Naive thymus-derived CD4-positive, alpha-beta T cell (primary cell): ENCODE measurements around the gene SLA2. TPM values are rescaled to one million over a fixed set of nuclear protein-coding genes. Genes with fewer than 3 reads are reported as not detected.
A peak's percentile ranks its signal among the peaks of the same experiment; 100 is the strongest.

ENCODE experiments used
- ATAC-seq: fragments of 150-1000 bp; cut with Tn5 transposase; 2 replicates; pipeline ENCODE4 v1.10.0; 2021; ENCODE audit warnings: mild to moderate bottlenecking, moderate library complexity
- CTCF ChIA-PET: fragments of 350-600 bp; sonication (Branson Sonifier 250); formaldehyde crosslinking; loops from one replicate; lab custom pipeline; 2021; ENCODE audit warnings: antibody characterized with exemption; lab: Charles Lee
- POLR2A ChIA-PET: fragments of 350-600 bp; sonication (Branson Sonifier 250); formaldehyde crosslinking; loops from one replicate; lab custom pipeline; 2021; ENCODE audit warnings: antibody characterized with exemption, inconsistent platforms; lab: Charles Lee
- DNase-seq, 9 donors: peaks; one replicate each; pipeline versions ENCODE4 v3.0.0 to v3.0.0-alpha.2; 2020 to 2022; ENCODE audit warnings: mixed read lengths in 1 of 9
- H3K27ac ChIP-seq: one replicate; pipeline ENCODE4 v1.7.0; 2013; ENCODE audit warnings: mild to moderate bottlenecking, low read depth, low read length, moderate library complexity
- H3K27me3 ChIP-seq, 2 donors: one replicate each; pipeline ENCODE4 v1.7.0; 2013; ENCODE audit warnings: low read length in 2 of 2, mild to moderate bottlenecking in 2 of 2, moderate library complexity in 2 of 2; ENCODE audit not compliant: control insufficient read depth in 2 of 2, insufficient read depth in 2 of 2
- H3K36me3 ChIP-seq, 3 experiments: 1 replicate in 2 of 3; 2 replicates in 1 of 3; pipeline ENCODE4 v1.7.0; 2013; ENCODE audit warnings: low read length in 3 of 3, mild to moderate bottlenecking in 3 of 3, moderate library complexity in 1 of 3; ENCODE audit not compliant: insufficient read depth in 3 of 3, control insufficient read depth in 2 of 3
- H3K4me1 ChIP-seq, 2 donors: one replicate each; pipeline ENCODE4 v1.7.0; 2013; ENCODE audit warnings: low read length in 2 of 2, mild to moderate bottlenecking in 2 of 2, moderate library complexity in 1 of 2; ENCODE audit not compliant: control insufficient read depth in 2 of 2, insufficient read depth in 2 of 2
- H3K4me3 ChIP-seq: 2 replicates; pipeline ENCODE4 v1.7.0; 2013; ENCODE audit warnings: mild to moderate bottlenecking, low read length
- H3K9me3 ChIP-seq, 3 experiments: 1 replicate in 2 of 3; 2 replicates in 1 of 3; pipeline ENCODE4 v1.7.0; 2013; ENCODE audit warnings: low read length in 3 of 3; ENCODE audit not compliant: control insufficient read depth in 2 of 3
- H3K27ac Mint-ChIP-seq, 9 donors: one replicate each; pipeline ENCODE4 v1.8.0; 2020 to 2022; ENCODE audit warnings: mixed read lengths in 9 of 9, mild to moderate bottlenecking in 8 of 9, moderate library complexity in 5 of 9, inconsistent platforms in 2 of 9
- H3K27me3 Mint-ChIP-seq, 5 donors: one replicate each; pipeline ENCODE4 v1.8.0; 2021 to 2022; ENCODE audit warnings: mixed read lengths in 5 of 5, mild to moderate bottlenecking in 1 of 5
- H3K36me3 Mint-ChIP-seq, 5 donors: one replicate each; pipeline ENCODE4 v1.8.0; 2020 to 2022; ENCODE audit warnings: mixed read lengths in 5 of 5, mild to moderate bottlenecking in 3 of 5, inconsistent platforms in 1 of 5
- H3K4me1 Mint-ChIP-seq, 7 donors: one replicate each; pipeline ENCODE4 v1.8.0; 2020 to 2022; ENCODE audit warnings: mixed read lengths in 7 of 7, mild to moderate bottlenecking in 3 of 7, inconsistent platforms in 1 of 7
- H3K4me3 Mint-ChIP-seq, 10 donors: one replicate each; pipeline ENCODE4 v1.8.0; 2020 to 2022; ENCODE audit warnings: mild to moderate bottlenecking in 10 of 10, mixed read lengths in 10 of 10, moderate library complexity in 6 of 10, inconsistent platforms in 2 of 10
- H3K9me3 Mint-ChIP-seq, 11 donors: one replicate each; pipeline ENCODE4 v1.8.0; 2020 to 2022; ENCODE audit warnings: mixed read lengths in 11 of 11, mild to moderate bottlenecking in 4 of 11, inconsistent platforms in 1 of 11, moderate library complexity in 1 of 11
- intact Hi-C, 2 donors: fragments of 100-400 bp; cut with micrococcal nuclease; formaldehyde crosslinking; loops; one replicate each; pipeline ENCODE4 v1.15.1; 2023
- polyA plus RNA-seq, 2 donors: library from polyadenylated mRNA; unstranded; fragments of 300-500 nt; fragmentation: Illumina TruSeq; gene quantifications; one replicate each; pipeline ENCODE4 v1.2.3, GENCODE V29; 2021
- total RNA-seq, 6 experiments: library from RNA in 5 of 6; stranded (reverse) in 5 of 6; gene quantifications; 1 replicate in 5 of 6; 2 replicates in 1 of 6; pipeline ENCODE4 v1.2.3 and lab custom pipeline; 2021 to 2026

The SLA2 gene
- total and polyA plus RNA-seq, 7 experiments from 2014 or later: 11.0 to 80.7 (median 29.2) TPM

GRCh38 chr20:36654506-36654905 is 8.5 kb upstream of the SLA2 start:
- POLR2A ChIA-PET: interaction anchor here (0.7 to 1.2 kb wide), 3 partner anchors 9 to 425 kb away, joined by 3 to 5 read pairs (median 4); partner anchors contain the start of gene SLA2
- Histone ChIP-seq H3K4me3 (no peak overlapping the region), H3K4me1 (peaks cover 15 to 20% of the 10 kb centered on the region in 2 donors), H3K27me3 (no peaks in the 10 kb centered on the region), H3K27ac (no peak overlapping the region), H3K36me3 (peaks cover 0 to 28% (median 0%) of the 10 kb centered on the region in 3 experiments), H3K9me3 (no peaks in the 10 kb centered on the region)
- Mint-ChIP-seq H3K9me3 (no peaks in the 10 kb centered on the region), H3K4me3 (no peak overlapping the region), H3K36me3 (peaks cover 0 to 23% (median 17%) of the 10 kb centered on the region in 5 donors), H3K4me1 (peaks cover 13 to 26% (median 23%) of the 10 kb centered on the region in 7 donors), H3K27me3 (no peaks in the 10 kb centered on the region), H3K27ac (peak overlapping the region in 1 of 9 donors; percentile 25)
- DNase-seq (no peak), ATAC-seq (no peak)
- intact Hi-C loops: no loop called here
- CTCF ChIA-PET: interaction anchor here (1.3 kb wide), 1 partner anchor 43 kb away, joined by 5 read pairs; no protein-coding TSS in a partner anchor

- no peaks in the 10 kb centered on the region for H3K27me3 ChIP-seq
- no peak overlapping the region for H3K27ac ChIP-seq
- ChIA-PET POLR2A (no interaction called here), CTCF (no interaction called here)
- no peak overlapping the region for H3K27ac Mint-ChIP-seq
- H3K36me3 ChIP-seq: peaks cover 0 to 28% (median 0%) of the 10 kb centered on the region in 3 experiments
- peaks cover 7 to 18% (median 15%) of the 10 kb centered on the region in 7 donors for H3K4me1 Mint-ChIP-seq
- no peaks in the 10 kb centered on the region for H3K9me3 Mint-ChIP-seq
- peaks cover 8 to 12% of the 10 kb centered on the region in 2 donors for H3K4me1 ChIP-seq
- intact Hi-C loops: no loop called here
- no peak overlapping the region for H3K4me3 ChIP-seq
- H3K27me3 Mint-ChIP-seq: no peaks in the 10 kb centered on the region
- ATAC-seq (no peak), DNase-seq (no peak)
- no peaks in the 10 kb centered on the region for H3K9me3 ChIP-seq
- no peak overlapping the region for H3K4me3 Mint-ChIP-seq
- H3K36me3 Mint-ChIP-seq: peaks cover 0 to 23% (median 17%) of the 10 kb centered on the region in 5 donors
Measured at GRCh38 chr20:36653456-36653855, 7.5 kb upstream of the SLA2 start.

GRCh38 chr20:36647196-36648121 is 1.5 kb upstream of the SLA2 start:
- Mint-ChIP-seq H3K4me3 (peak overlapping the region in 9 of 10 donors; percentile 20 to 97 (median 56)), H3K36me3 (peaks cover 0 to 20% (median 7%) of the 10 kb centered on the region in 5 donors), H3K27ac (peak overlapping the region; percentile 52 to 99 (median 92)), H3K4me1 (peaks cover 22 to 52% (median 47%) of the 10 kb centered on the region in 7 donors), H3K27me3 (no peaks in the 10 kb centered on the region), H3K9me3 (no peaks in the 10 kb centered on the region)
- DNase-seq (no peak), ATAC-seq (no peak)
- no peaks in the 10 kb centered on the region for H3K9me3 ChIP-seq
- ChIA-PET POLR2A (interaction anchor here (0.6 to 9.2 kb wide), 7 partner anchors 16 to 208 kb away, joined by 3 to 74 read pairs (median 4); partner anchors contain the start of gene RAB5IF), CTCF (interaction anchor here (0.6 to 4.4 kb wide), 2 partner anchors 35 to 195 kb away, joined by 5 to 43 read pairs; no protein-coding TSS in a partner anchor)
- H3K4me1 ChIP-seq: peaks cover 23 to 25% of the 10 kb centered on the region in 2 donors
- H3K4me3 ChIP-seq: no peak overlapping the region
- H3K36me3 ChIP-seq: peaks cover 0 to 3% (median 0%) of the 10 kb centered on the region in 3 experiments
- intact Hi-C loops: loop anchor here in 1 of 2 donors (5.0 kb wide), 1 partner anchor 100 kb away; the partner anchor contains the start of gene NDRG3
- peak overlapping the region; percentile 3 for H3K27ac ChIP-seq
- H3K27me3 ChIP-seq: no peaks in the 10 kb centered on the region

GRCh38 chr20:36646678-36647077 is 682 bp upstream of the SLA2 start:
- Histone ChIP-seq H3K9me3 (no peaks in the 10 kb centered on the region), H3K27me3 (no peaks in the 10 kb centered on the region), H3K4me1 (peaks cover 27 to 33% of the 10 kb centered on the region in 2 donors), H3K4me3 (no peak overlapping the region), H3K27ac (peak overlapping the region; percentile 85), H3K36me3 (peaks cover 0 to 1% (median 1%) of the 10 kb centered on the region in 3 experiments)
- intact Hi-C loops: loop anchor here (1.0 to 5.0 kb wide), 6 partner anchors 16 to 101 kb away; partner anchors contain the start of genes NDRG3 (in 1 of the 2), RAB5IF (in 1 of the 2) and TGIF2 (in 1 of the 2)
- CTCF ChIA-PET: interaction anchor here (0.6 to 4.4 kb wide), 4 partner anchors 9 to 195 kb away, joined by 5 to 43 read pairs (median 7); no protein-coding TSS in a partner anchor
- H3K4me1 Mint-ChIP-seq: peaks cover 27 to 60% (median 54%) of the 10 kb centered on the region in 7 donors
- H3K36me3 Mint-ChIP-seq: peaks cover 0 to 24% (median 6%) of the 10 kb centered on the region in 5 donors
- no peak for ATAC-seq
- H3K27me3 Mint-ChIP-seq: no peaks in the 10 kb centered on the region
- DNase-seq: no peak
- POLR2A ChIA-PET: interaction anchor here (0.6 to 9.2 kb wide), 10 partner anchors 10 to 153 kb away, joined by 3 to 74 read pairs (median 7); partner anchors contain the start of gene RAB5IF
- peaks cover 0 to 2% (median 0%) of the 10 kb centered on the region in 11 donors for H3K9me3 Mint-ChIP-seq
- peak overlapping the region; percentile 83 to 99 (median 97) for H3K27ac Mint-ChIP-seq
- H3K4me3 Mint-ChIP-seq: peak overlapping the region; percentile 51 to 100 (median 98)

- H3K27ac Mint-ChIP-seq: peak overlapping the region; percentile 94 to 99 (median 97)
- CTCF ChIA-PET: interaction anchor here (1.0 to 4.4 kb wide), 8 partner anchors 11 to 40 kb away, joined by 3 to 43 read pairs (median 8); partner anchors contain the start of gene RAB5IF
- Histone ChIP-seq H3K27me3 (no peaks in the 10 kb centered on the region), H3K27ac (peak overlapping the region; percentile 85), H3K4me1 (peaks cover 30 to 35% of the 10 kb centered on the region in 2 donors), H3K36me3 (peaks cover 0 to 14% (median 6%) of the 10 kb centered on the region in 3 experiments), H3K9me3 (no peaks in the 10 kb centered on the region), H3K4me3 (peak overlapping the region; percentile 82)
- H3K36me3 Mint-ChIP-seq: peaks cover 0 to 25% (median 6%) of the 10 kb centered on the region in 5 donors
- POLR2A ChIA-PET: interaction anchor here (0.6 to 9.2 kb wide), 18 partner anchors 10 to 471 kb away, joined by 3 to 74 read pairs (median 4); partner anchors contain the start of genes DSN1 and RAB5IF
- H3K27me3 Mint-ChIP-seq: no peaks in the 10 kb centered on the region
- H3K4me1 Mint-ChIP-seq: peaks cover 31 to 68% (median 58%) of the 10 kb centered on the region in 7 donors
- peak overlapping the region; percentile 93 to 100 (median 99) for H3K4me3 Mint-ChIP-seq
- DNase-seq (peak in 2 of 9 donors; percentile 7 to 8), ATAC-seq (no peak)
- intact Hi-C loops: loop anchor here (2.0 to 5.0 kb wide), 6 partner anchors 13 to 102 kb away; partner anchors contain the start of genes NDRG3 (in 1 of the 2) and RAB5IF (in 1 of the 2)
- peaks cover 0 to 2% (median 0%) of the 10 kb centered on the region in 11 donors for H3K9me3 Mint-ChIP-seq
Measured at GRCh38 chr20:36645353-36645752, 643 bp downstream of the SLA2 start.
